H1 (cell line): ENCODE data around the gene EHBP1. TPM values are rescaled to one million over a fixed set of nuclear protein-coding genes. Genes with fewer than 3 reads are reported as not detected.

Experiments
- BACH1 ChIP-seq: IDR thresholded peaks from 2 replicates; pipeline ENCODE4 v1.6.1; 2012; ENCODE audit warnings: low read length, improper control_type of control experiment
- BCL11A ChIP-seq, 2 experiments: IDR thresholded peaks; one replicate each; pipeline ENCODE4 v1.6.1; 2011; ENCODE audit warnings: low read depth in 2 of 2, low read length in 2 of 2, mild to moderate bottlenecking in 2 of 2
- CEBPB ChIP-seq: IDR thresholded peaks from 2 replicates; pipeline ENCODE4 v1.6.1; 2012; ENCODE audit warnings: low read depth, low read length
- CHD2 ChIP-seq: IDR thresholded peaks from 2 replicates; pipeline ENCODE4 v1.6.1; 2012; ENCODE audit warnings: low read length, improper control_type of control experiment
- CREB1 ChIP-seq: IDR thresholded peaks from 2 replicates; pipeline ENCODE4 v1.6.1; 2012; ENCODE audit warnings: inconsistent platforms
- CTCF ChIP-seq, 3 experiments: IDR thresholded peaks; 1 replicate in 2 of 3; 2 replicates in 1 of 3; pipeline versions ENCODE4 v1.5.1 to v1.6.1; 2011; ENCODE audit warnings: low read length in 3 of 3, mild to moderate bottlenecking in 3 of 3, inconsistent platforms in 2 of 3, low read depth in 1 of 3, moderate library complexity in 1 of 3; ENCODE audit not compliant: insufficient read depth in 1 of 3; ENCODE audit errors: control extremely low read depth in 1 of 3
- EZH2 ChIP-seq: fragments of 200-600 bp; sonication (generic); IDR thresholded peaks from 2 replicates; pipeline ENCODE4 v1.7.1; 2012; ENCODE audit warnings: low read depth, mild to moderate bottlenecking, moderate library complexity, low read length, inconsistent platforms; ENCODE audit not compliant: severe bottlenecking
- GABPA ChIP-seq: IDR thresholded peaks from 2 replicates; pipeline ENCODE4 v1.6.1; 2011; ENCODE audit warnings: mild to moderate bottlenecking, low read length, moderate library complexity, borderline replicate concordance; ENCODE audit not compliant: insufficient read depth
- GTF2F1 ChIP-seq: IDR thresholded peaks from 2 replicates; pipeline ENCODE4 v1.6.1; 2012; ENCODE audit warnings: low read depth, low read length, improper control_type of control experiment, borderline replicate concordance
- MAFK ChIP-seq: IDR thresholded peaks from 2 replicates; pipeline ENCODE4 v1.6.1; 2012; ENCODE audit warnings: low read depth, mild to moderate bottlenecking, improper control_type of control experiment, low read length
- RAD21 ChIP-seq, 2 experiments: IDR thresholded peaks in 1 of 2; conservative IDR thresholded peaks in 1 of 2; 2 replicates each; pipeline ENCODE4 v1.6.1; 2011; ENCODE audit warnings: low read depth in 2 of 2, low read length in 2 of 2, improper control_type of control experiment in 1 of 2, inconsistent platforms in 1 of 2, mild to moderate bottlenecking in 1 of 2, moderate library complexity in 1 of 2
- RBBP5 ChIP-seq: IDR thresholded peaks from 2 replicates; pipeline ENCODE4 v1.7.1; 2012; ENCODE audit warnings: low read depth, mild to moderate bottlenecking, inconsistent platforms, low read length, moderate library complexity, borderline replicate concordance
- RNF2 ChIP-seq: fragments of 200-900, 300-1000 bp; sonication (generic); IDR thresholded peaks from 2 replicates; pipeline ENCODE4 v1.7.1; 2016; ENCODE audit warnings: borderline replicate concordance, low read depth, mild to moderate bottlenecking, antibody characterized with exemption, low read length; ENCODE audit not compliant: poor library complexity, severe bottlenecking; ENCODE audit errors: missing control alignments
- RXRA ChIP-seq: IDR thresholded peaks from 2 replicates; pipeline ENCODE4 v1.6.1; 2011; ENCODE audit warnings: low read depth, mild to moderate bottlenecking, low read length, moderate library complexity; ENCODE audit not compliant: insufficient read depth
- SAP30 ChIP-seq: fragments of 300-600 bp; sonication (generic); IDR thresholded peaks from 2 replicates; pipeline ENCODE4 v1.7.1; 2012; ENCODE audit warnings: low read length, moderate library complexity, mild to moderate bottlenecking, inconsistent platforms; ENCODE audit not compliant: insufficient read depth, insufficient replicate concordance
- SIX5 ChIP-seq: IDR thresholded peaks from 2 replicates; pipeline ENCODE4 v1.6.1; 2011; ENCODE audit warnings: mild to moderate bottlenecking, low read depth, low read length
- SP2 ChIP-seq: IDR thresholded peaks from 2 replicates; pipeline ENCODE4 v1.6.1; 2012; ENCODE audit warnings: mild to moderate bottlenecking, low read length, inconsistent platforms
- SP4 ChIP-seq: IDR thresholded peaks from 2 replicates; pipeline ENCODE4 v1.6.1; 2012; ENCODE audit warnings: low read length, inconsistent platforms
- TAF1 ChIP-seq: IDR thresholded peaks from 2 replicates; pipeline ENCODE4 v1.6.1; 2011; ENCODE audit warnings: mild to moderate bottlenecking, low read depth, low read length
- USF2 ChIP-seq: IDR thresholded peaks from 2 replicates; pipeline ENCODE4 v1.6.1; 2011; ENCODE audit warnings: low read length, improper control_type of control experiment
- ZNF274 ChIP-seq: IDR thresholded peaks from 2 replicates; pipeline ENCODE4 v1.7.0; 2012; ENCODE audit warnings: low read length, borderline replicate concordance; ENCODE audit errors: extremely low read depth
- polyA plus RNA-seq, 7 experiments: library from polyadenylated mRNA; depleted of rRNA in 3 of 7; stranded (reverse) in 5 of 7; unstranded in 2 of 7; fragments of >200 nt in 5 of 7; fragments of 200-250 nt in 2 of 7; gene quantifications; 1 replicate in 5 of 7; 2 replicates in 1 of 7; 4 replicates in 1 of 7; pipeline versions ENCODE4 v1.2.1 to v1.2.3, GENCODE V29; 2011 to 2013; ENCODE audit warnings: missing spikeins in 2 of 7, mixed read lengths in 2 of 7
- total RNA-seq: library from RNA; stranded (reverse); fragmentation: NEBNext Ultra II Directional; extraction: Animal tissue kit (Norgen Biotek cat#: 25700); gene quantifications from 2 replicates; pipeline ENCODE4 v1.2.1, GENCODE V29; 2021

The EHBP1 gene
- total and polyA plus RNA-seq, 2 of the 8 experiments (the other 6 are each of a cell fraction or from before 2014, with no cell fraction given), result 12.0 to 64.1 TPM

DNA sequence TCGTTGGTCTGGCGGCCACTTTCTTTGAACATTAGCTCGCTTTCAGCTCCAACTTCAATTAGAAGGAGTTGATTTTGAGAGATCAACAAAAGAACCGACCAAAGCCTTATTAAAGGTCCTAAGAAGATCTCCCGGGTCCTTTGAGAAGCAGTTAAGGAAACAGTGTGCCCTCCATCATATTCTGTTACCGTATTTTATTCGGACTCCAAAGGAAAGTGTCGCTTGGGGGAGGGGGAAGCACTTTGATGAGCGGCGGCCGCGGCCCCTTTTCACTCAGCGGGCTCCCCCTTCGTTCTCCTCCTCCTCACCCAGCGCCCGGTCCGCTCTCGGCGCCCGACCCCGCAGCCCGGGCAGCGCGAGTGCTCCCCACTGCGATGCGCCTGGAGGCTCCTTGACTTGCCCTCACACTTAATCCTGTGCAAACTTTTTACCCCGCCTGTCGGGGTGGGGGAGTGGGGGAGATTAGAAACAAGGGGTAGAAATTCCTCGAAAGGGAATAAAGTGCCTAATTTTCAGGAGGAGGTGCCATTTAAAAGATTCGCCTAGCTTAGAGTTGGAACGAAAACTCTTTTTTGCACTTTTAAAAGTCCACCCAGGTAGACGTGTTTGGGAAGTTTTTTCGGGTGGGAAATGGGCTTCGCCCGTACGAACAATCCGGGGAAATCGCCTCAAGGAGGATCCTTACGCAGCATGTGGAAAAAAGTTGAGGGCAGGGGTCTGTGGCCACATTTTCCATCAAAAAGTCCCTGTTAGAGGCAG, 343.9 kb downstream of the EHBP1 start (continued):
- TF ChIP-seq SP4 (no peak), MAFK (no peak), BCL11A (IDR thresholded peaks at IDR 0.05; ENCODE audit: low read depth in 2 of 2, low read length in 2 of 2) (no peak), EZH2 (peak; percentile 79), ZNF274 (no peak), GTF2F1 (no peak), RXRA (no peak), RBBP5 (peak; percentile 26), CHD2 (no peak), SAP30 (no peak), CTCF (IDR thresholded peaks at IDR 0.05; ENCODE audit: control extremely low read depth in 1 of 3, insufficient read depth in 1 of 3, low read depth in 1 of 3, low read length in 3 of 3) (no peak), CREB1 (no peak), RNF2 (peak; percentile 85), USF2 (no peak), SIX5 (no peak), RAD21 (IDR thresholded peaks at IDR 0.05 in 1 of 2, conservative IDR thresholded peaks at IDR 0.05 in 1 of 2; ENCODE audit: low read depth in 2 of 2, low read length in 2 of 2) (no peak), BACH1 (no peak), TAF1 (no peak), CEBPB (no peak), GABPA (no peak), SP2 (no peak)
